H1 (cell line): Measurements from ENCODE around the gene NOC2L. TPM values are rescaled to one million over a fixed set of nuclear protein-coding genes. Genes with fewer than 3 reads are reported as not detected.

Source experiments
- ASH2L ChIP-seq: fragments of 200-600, 300-600 bp; sonication (generic); IDR thresholded peaks from one replicate; pipeline ENCODE4 v1.7.1; 2017; ENCODE audit warnings: low read length
- BRCA1 ChIP-seq: IDR thresholded peaks from 2 replicates; pipeline ENCODE4 v1.6.1; 2012; ENCODE audit warnings: low read depth, low read length, improper control_type of control experiment
- EGR1 ChIP-seq: IDR thresholded peaks from 2 replicates; pipeline ENCODE4 v1.6.1; 2011; ENCODE audit warnings: low read depth, low read length, borderline replicate concordance
- HDAC2 ChIP-seq, 2 experiments: fragments of 300-600 bp in 1 of 2; sonication (generic) in 1 of 2; IDR thresholded peaks; 2 replicates each; pipeline ENCODE4 v1.6.1; 2011 to 2012; ENCODE audit warnings: low read depth in 2 of 2, low read length in 2 of 2, mild to moderate bottlenecking in 2 of 2, moderate library complexity in 2 of 2, borderline replicate concordance in 1 of 2, inconsistent platforms in 1 of 2
- JUND ChIP-seq: IDR thresholded peaks from 2 replicates; pipeline ENCODE4 v1.6.1; 2011; ENCODE audit warnings: mild to moderate bottlenecking, improper control_type of control experiment, low read length
- KDM4A ChIP-seq: IDR thresholded peaks from one replicate; pipeline ENCODE4 v1.7.1; 2012; ENCODE audit warnings: low read depth, mild to moderate bottlenecking, moderate library complexity, low read length, inconsistent platforms; ENCODE audit not compliant: severe bottlenecking
- PHF8 ChIP-seq: fragments of 200-600 bp; sonication (generic); conservative IDR thresholded peaks from 2 replicates; pipeline ENCODE4 v1.7.1; 2012; ENCODE audit warnings: low read depth, mild to moderate bottlenecking, inconsistent platforms, low read length, moderate library complexity
- POU5F1 ChIP-seq: IDR thresholded peaks from 2 replicates; pipeline ENCODE4 v1.6.1; 2011; ENCODE audit warnings: low read depth, mild to moderate bottlenecking, low read length, moderate library complexity
- RFX5 ChIP-seq: IDR thresholded peaks from 2 replicates; pipeline ENCODE4 v1.6.1; 2011; ENCODE audit warnings: low read depth, low read length, improper control_type of control experiment, borderline replicate concordance
- RXRA ChIP-seq: IDR thresholded peaks from 2 replicates; pipeline ENCODE4 v1.6.1; 2011; ENCODE audit warnings: low read depth, mild to moderate bottlenecking, low read length, moderate library complexity; ENCODE audit not compliant: insufficient read depth
- SP1 ChIP-seq: IDR thresholded peaks from 2 replicates; pipeline ENCODE4 v1.6.1; 2011; ENCODE audit warnings: low read depth, low read length
- SP2 ChIP-seq: IDR thresholded peaks from 2 replicates; pipeline ENCODE4 v1.6.1; 2012; ENCODE audit warnings: mild to moderate bottlenecking, low read length, inconsistent platforms
- TAF7 ChIP-seq: optimal IDR thresholded peaks from 2 replicates; pipeline ENCODE3; 2011; ENCODE audit warnings: low read depth, mild to moderate bottlenecking, inconsistent platforms, low read length, moderate library complexity, borderline replicate concordance
- YY1 ChIP-seq: IDR thresholded peaks from 2 replicates; pipeline ENCODE4 v1.6.1; 2011; ENCODE audit warnings: low read depth, mild to moderate bottlenecking, low read length
- ZNF274 ChIP-seq: IDR thresholded peaks from 2 replicates; pipeline ENCODE4 v1.7.0; 2012; ENCODE audit warnings: low read length, borderline replicate concordance; ENCODE audit errors: extremely low read depth
- polyA plus RNA-seq, 7 experiments: library from polyadenylated mRNA; depleted of rRNA in 3 of 7; stranded (reverse) in 5 of 7; unstranded in 2 of 7; fragments of >200 nt in 5 of 7; fragments of 200-250 nt in 2 of 7; gene quantifications; 1 replicate in 5 of 7; 2 replicates in 1 of 7; 4 replicates in 1 of 7; pipeline versions ENCODE4 v1.2.1 to v1.2.3, GENCODE V29; 2011 to 2013; ENCODE audit warnings: missing spikeins in 2 of 7, mixed read lengths in 2 of 7
- total RNA-seq: library from RNA; stranded (reverse); fragmentation: NEBNext Ultra II Directional; extraction: Animal tissue kit (Norgen Biotek cat#: 25700); gene quantifications from 2 replicates; pipeline ENCODE4 v1.2.1, GENCODE V29; 2021
- TF ChIP-seq, protein P1 (sequence below): IDR thresholded peaks from 2 replicates; pipeline ENCODE4 v1.6.1; 2012; ENCODE audit warnings: inconsistent platforms

Gene NOC2L
- total and polyA plus RNA-seq, 2 of the 8 experiments (the other 6 are each of a cell fraction or from before 2014, with no cell fraction given): 74.7 to 130 TPM

DNA sequence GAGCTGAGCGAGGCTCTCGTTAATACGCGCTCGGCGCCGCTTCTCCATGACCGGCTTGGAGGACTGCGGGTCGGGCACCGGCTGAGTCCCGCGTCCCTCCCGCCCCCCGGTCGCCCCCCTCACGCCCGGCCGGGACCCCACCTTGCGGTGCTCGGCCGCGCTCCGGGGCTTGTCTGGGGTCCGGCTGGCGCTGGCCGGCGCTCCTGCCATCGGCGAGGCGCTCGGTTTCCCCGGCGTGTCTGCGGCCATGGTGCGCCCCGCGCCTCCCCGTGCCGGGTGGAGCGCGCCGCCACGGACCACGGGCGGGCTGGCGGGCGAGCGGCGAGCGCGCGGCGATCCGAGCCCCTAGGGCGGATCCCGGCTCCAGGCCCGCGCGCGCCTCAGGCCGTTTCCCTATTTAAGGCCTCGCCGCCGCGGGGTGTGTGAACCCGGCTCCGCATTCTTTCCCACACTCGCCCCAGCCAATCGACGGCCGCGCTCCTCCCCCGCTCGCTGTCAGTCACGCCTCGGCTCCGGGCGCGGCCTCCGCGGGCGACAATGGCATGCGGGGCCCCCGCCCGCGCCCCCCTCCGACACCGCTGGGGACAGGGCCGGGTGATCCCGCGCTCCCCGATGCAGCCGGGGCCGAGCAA is 40.8 kb upstream of the NOC2L start, which contains the start of gene HES4 (continued):
- TF ChIP-seq BRCA1 (no peak), ZNF274 (no peak), KDM4A (no peak), TAF7 (peak; percentile 10), JUND (no peak), HDAC2 (IDR thresholded peaks at IDR 0.05; ENCODE audit: borderline replicate concordance in 1 of 2, low read depth in 2 of 2, low read length in 2 of 2) (0 out of 4 replicates have a peak, but pooled peaks of 1 of the 2 experiments have one; percentile 8), ASH2L (no peak), SP2 (no peak), YY1 (no peak), EGR1 (no peak), RXRA (no peak), SP1 (no peak), POU5F1 (no peak), RFX5 (no peak), PHF8 (0 out of 2 replicates have a peak, but pooled peaks have one; percentile 18)
- TF ChIP-seq, protein P1, sequence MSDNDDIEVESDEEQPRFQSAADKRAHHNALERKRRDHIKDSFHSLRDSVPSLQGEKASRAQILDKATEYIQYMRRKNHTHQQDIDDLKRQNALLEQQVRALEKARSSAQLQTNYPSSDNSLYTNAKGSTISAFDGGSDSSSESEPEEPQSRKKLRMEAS: peak; percentile 43; the same call in 1 of the 2 replicates
